ENCODE data around the gene CELSR1.

Gene CELSR1

DNA sequence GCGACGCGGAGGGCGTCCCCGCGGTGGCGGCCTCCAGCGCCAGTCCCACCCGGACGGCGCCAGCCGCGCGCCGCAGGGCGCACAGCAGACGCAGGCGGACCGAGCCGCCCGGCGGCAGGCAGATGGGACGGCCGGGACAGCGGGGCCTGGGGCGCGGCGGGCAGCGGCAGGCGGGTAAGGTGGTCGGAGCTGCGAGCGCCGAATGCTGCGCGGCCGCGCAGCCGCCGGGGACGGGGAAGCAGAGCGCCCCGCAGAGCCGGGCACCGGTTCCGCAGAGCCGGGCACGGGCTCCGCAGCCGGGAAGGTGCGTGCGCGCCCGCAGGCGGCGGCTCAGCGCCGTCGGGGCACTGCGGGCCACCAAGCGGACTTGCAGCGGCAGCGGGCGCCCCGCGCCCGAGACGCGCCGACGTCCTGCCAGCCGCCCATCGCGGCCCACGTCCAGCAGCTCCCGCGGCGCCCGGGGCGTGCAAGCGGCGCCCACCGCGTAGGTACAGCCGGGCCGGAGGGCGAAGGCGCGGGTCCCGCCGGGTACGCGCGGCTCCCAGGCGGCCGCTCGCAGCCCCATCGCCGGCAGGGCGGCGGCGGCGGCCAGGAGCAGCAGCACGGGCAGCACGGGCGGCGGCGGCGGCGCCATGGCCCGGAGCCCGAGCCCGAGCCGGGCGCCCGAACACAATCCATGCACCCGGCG is 739 bp downstream of the CELSR1 start:
- no peak for DNase-seq (ENCODE audit: insufficient read length)
- FAIRE-seq, result no peak
- TF ChIP-seq TAF1 (IDR thresholded peaks at IDR 0.05; ENCODE audit: borderline replicate concordance, low read depth, low read length) (no peak), POLR2A (IDR thresholded peaks at IDR 0.05; ENCODE audit: low read depth, low read length) (no peak), POLR2AphosphoS5 (IDR thresholded peaks at IDR 0.05; ENCODE audit: low read depth, low read length) (no peak)

GRCh38 chr22:46535876-46536536 is 1.4 kb downstream of the CELSR1 start:
- TF ChIP-seq POLR2A (IDR thresholded peaks at IDR 0.05; ENCODE audit: low read depth, low read length), result no peak
- TF ChIP-seq TAF1 (IDR thresholded peaks at IDR 0.05; ENCODE audit: borderline replicate concordance, low read depth, low read length), result no peak
- no peak for TF ChIP-seq POLR2AphosphoS5 (IDR thresholded peaks at IDR 0.05; ENCODE audit: low read depth, low read length)
- FAIRE-seq, result no peak
- no peak for DNase-seq (ENCODE audit: insufficient read length)

DNA sequence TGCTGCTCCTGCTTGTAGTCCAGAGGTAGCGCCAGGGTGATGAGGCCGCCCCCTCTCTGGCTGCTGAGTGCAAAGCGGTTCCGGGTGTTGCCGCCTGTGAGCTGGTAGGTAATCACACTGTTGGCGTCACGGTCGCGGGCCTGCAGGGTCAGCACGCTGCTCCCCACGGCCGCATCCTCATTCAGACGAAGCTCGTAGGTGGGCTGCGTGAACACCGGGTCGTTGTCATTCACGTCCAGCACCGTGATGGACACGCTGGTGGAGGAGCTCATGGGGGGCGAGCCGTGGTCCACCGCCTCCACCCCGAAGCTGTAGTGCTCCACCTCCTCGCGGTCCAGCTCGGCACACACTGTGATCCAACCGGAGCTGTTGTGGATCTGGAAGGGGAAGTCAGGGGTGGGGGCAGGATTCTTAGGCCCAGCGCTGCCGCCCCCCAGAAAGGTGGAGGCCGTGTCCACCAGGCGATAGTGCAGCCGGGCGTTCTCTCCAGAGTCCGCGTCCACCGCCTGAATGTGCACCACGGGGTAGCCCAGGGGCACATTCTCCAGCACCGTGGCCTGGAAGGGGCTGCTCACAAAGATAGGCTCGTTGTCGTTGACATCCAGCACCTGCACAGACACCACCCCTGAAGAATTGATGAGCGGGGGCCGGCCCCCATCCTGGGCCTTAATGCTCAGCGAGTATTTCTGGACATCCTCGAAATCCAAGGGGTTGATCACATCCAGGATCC is 2.4 kb downstream of the CELSR1 start:
- no peak for TF ChIP-seq POLR2AphosphoS5 (IDR thresholded peaks at IDR 0.05; ENCODE audit: low read depth, low read length)
- no peak for TF ChIP-seq POLR2A (IDR thresholded peaks at IDR 0.05; ENCODE audit: low read depth, low read length)
- no peak for TF ChIP-seq TAF1 (IDR thresholded peaks at IDR 0.05; ENCODE audit: borderline replicate concordance, low read depth, low read length)
- FAIRE-seq, result no peak
- no peak for DNase-seq (ENCODE audit: insufficient read length)

DNA sequence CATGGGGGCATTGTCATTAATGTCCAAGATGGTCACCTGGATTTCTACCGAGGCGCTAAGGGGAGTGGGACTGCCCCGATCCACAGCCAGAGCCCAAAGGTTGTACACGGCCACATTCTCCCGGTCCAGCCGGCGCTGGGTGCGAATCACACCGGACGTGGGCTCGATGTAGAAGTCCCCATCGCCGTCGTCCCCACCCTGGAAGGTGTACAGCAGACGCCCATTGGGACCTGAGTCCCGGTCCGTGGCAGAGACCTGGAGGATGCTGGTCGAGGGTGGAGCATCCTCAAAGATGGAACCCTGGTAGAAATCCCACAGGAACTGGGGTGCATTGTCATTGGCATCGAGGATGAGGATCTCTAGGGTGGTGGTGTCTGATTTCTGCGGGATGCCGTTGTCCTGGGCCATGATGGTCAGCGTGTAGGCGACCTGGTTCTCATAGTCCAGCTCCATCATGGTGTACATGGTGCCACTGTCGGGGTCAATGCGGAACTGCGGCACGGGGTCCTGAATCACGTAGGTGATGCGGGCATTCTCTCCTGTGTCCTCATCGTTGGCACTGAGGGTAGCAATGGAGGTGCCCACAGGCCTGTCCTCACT is 3.1 kb downstream of the CELSR1 start:
- TF ChIP-seq POLR2AphosphoS5 (IDR thresholded peaks at IDR 0.05; ENCODE audit: low read depth, low read length) (no peak), TAF1 (IDR thresholded peaks at IDR 0.05; ENCODE audit: borderline replicate concordance, low read depth, low read length) (no peak), POLR2A (IDR thresholded peaks at IDR 0.05; ENCODE audit: low read depth, low read length) (no peak)
- FAIRE-seq, result no peak
- DNase-seq (ENCODE audit: insufficient read length), result no peak

DNA sequence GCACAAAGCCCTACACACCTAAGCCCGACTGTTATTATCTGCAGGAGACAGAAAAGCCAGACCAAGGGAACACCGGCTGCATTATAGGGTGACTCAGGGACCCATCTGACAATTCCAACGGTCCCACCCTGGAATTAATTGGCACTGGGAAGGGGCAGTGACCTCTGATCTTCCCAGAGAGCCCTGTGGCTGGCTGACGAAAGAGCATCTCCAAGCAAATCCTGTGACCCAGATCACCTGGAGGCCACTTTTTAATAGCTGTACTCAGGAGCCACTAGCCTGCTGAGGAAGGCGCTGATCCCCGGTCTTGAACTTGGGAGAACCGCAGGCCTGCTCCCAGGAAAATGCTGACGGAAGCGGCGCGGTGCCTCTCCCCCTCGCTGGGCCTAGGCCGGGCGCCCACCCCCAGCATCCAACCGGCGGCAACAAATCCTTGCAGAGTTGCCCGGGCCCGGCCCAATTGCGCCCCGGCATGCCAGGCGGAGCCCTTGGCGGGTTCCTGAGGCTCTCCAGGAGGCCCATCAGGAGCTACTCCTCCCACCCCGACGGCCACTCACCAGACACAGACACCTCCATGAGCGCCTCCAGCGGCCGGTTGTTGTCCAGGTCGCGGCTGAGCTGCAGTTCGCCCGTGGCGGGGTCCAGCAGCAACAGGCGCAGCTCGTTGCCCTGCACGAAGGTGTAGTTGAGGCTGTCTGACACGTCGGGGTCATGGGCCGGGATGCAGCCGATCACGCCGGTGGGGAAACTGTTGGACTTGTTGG is 4.2 kb downstream of the CELSR1 start:
- TF ChIP-seq POLR2AphosphoS5 (IDR thresholded peaks at IDR 0.05; ENCODE audit: low read depth, low read length) (no peak), TAF1 (IDR thresholded peaks at IDR 0.05; ENCODE audit: borderline replicate concordance, low read depth, low read length) (no peak), POLR2A (IDR thresholded peaks at IDR 0.05; ENCODE audit: low read depth, low read length) (no peak)
- FAIRE-seq (no peak), DNase-seq (ENCODE audit: insufficient read length) (no peak)

- no peak for TF ChIP-seq POLR2A (IDR thresholded peaks at IDR 0.05; ENCODE audit: low read depth, low read length)
- TF ChIP-seq POLR2AphosphoS5 (IDR thresholded peaks at IDR 0.05; ENCODE audit: low read depth, low read length), result no peak
- TF ChIP-seq TAF1 (IDR thresholded peaks at IDR 0.05; ENCODE audit: borderline replicate concordance, low read depth, low read length), result no peak
- FAIRE-seq, result no peak
Measured at GRCh38 chr22:46532416-46532815, 5.0 kb downstream of the CELSR1 start.

DNA sequence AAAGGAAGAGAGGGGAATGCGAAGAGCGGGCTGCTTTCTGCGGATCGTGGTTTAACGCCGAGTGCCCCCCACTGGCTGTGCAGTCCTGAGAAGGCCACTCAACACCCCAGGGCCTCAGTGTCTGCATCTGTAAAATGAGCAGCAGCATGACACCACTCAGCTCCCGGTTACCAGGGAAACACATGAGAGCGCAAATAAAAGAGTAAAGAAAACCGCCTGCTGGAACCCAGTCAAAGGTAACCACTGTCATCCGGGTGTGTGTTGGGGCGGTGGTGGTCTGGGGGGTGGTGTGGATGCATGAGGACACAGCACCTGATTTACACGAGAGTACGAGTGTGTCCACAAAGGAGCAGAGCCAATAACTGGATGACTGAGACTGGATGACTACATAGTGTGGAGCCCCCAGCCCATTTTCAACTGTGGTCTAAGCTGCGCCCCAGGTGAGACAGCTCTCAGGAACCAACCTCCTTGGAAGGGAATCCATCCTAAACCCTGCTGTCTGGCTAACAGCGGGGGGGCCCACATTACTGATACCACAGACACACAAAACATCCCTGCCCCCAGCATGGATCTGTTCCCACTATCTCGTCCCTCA is 5.7 kb downstream of the CELSR1 start:
- TF ChIP-seq TAF1 (IDR thresholded peaks at IDR 0.05; ENCODE audit: borderline replicate concordance, low read depth, low read length) (no peak), POLR2AphosphoS5 (IDR thresholded peaks at IDR 0.05; ENCODE audit: low read depth, low read length) (no peak), POLR2A (IDR thresholded peaks at IDR 0.05; ENCODE audit: low read depth, low read length) (no peak)
- FAIRE-seq, result no peak
- DNase-seq (ENCODE audit: insufficient read length), result no peak

More at GRCh38 chr22:46532416-46532815, 5.0 kb downstream of the CELSR1 start:
- no peak for DNase-seq (ENCODE audit: insufficient read length)

GRCh38 chr22:46528121-46528610 is 9.3 kb downstream of the CELSR1 start:
- TF ChIP-seq POLR2A (IDR thresholded peaks at IDR 0.05; ENCODE audit: low read depth, low read length) (no peak), TAF1 (IDR thresholded peaks at IDR 0.05; ENCODE audit: borderline replicate concordance, low read depth, low read length) (no peak), POLR2AphosphoS5 (IDR thresholded peaks at IDR 0.05; ENCODE audit: low read depth, low read length) (no peak)
- FAIRE-seq, result no peak
- DNase-seq (ENCODE audit: insufficient read length), result no peak

DNA sequence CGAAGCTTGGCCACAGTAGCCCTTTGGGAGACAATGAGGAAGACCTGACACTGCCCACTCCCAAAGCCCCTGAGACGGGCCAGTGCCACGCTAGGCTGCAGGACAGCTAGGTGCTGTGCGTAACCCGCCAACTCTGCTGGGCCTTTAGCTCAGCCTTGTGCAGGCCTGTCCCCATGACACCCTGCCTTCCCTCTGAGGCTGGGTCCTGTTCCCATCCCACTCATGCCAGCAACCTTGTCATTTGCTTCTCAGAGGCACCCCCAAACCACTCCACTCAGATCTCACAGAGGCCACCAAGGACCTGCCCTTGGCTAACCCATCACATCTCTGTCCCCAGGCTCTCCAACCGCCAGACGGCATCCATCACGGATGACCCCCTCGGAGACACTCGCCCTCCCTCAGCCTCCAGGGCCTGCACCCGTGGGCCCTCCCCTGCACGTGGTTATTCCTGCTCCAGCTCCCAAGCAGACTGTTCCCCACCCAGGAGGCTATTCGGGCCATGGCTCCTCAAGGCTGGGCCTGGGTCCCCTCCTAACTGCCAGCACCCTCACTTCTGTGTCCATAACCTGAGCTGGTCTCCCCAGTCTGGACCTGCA is 11.1 kb downstream of the CELSR1 start:
- no peak for TF ChIP-seq POLR2AphosphoS5 (IDR thresholded peaks at IDR 0.05; ENCODE audit: low read depth, low read length)
- TF ChIP-seq POLR2A (IDR thresholded peaks at IDR 0.05; ENCODE audit: low read depth, low read length), result no peak
- no peak for TF ChIP-seq TAF1 (IDR thresholded peaks at IDR 0.05; ENCODE audit: borderline replicate concordance, low read depth, low read length)
- FAIRE-seq, result no peak
- no peak for DNase-seq (ENCODE audit: insufficient read length)

Measured in GM12892 (cell line).